ENCODE measurements around the gene SLC16A13.
"Not testable (repeated sequence)": the region's sequence is repeated elsewhere in the genome, so short reads cannot be mapped to it uniquely, and the experiment has no call there.

Gene SLC16A13, protein sequence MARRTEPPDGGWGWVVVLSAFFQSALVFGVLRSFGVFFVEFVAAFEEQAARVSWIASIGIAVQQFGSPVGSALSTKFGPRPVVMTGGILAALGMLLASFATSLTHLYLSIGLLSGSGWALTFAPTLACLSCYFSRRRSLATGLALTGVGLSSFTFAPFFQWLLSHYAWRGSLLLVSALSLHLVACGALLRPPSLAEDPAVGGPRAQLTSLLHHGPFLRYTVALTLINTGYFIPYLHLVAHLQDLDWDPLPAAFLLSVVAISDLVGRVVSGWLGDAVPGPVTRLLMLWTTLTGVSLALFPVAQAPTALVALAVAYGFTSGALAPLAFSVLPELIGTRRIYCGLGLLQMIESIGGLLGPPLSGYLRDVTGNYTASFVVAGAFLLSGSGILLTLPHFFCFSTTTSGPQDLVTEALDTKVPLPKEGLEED

DNA sequence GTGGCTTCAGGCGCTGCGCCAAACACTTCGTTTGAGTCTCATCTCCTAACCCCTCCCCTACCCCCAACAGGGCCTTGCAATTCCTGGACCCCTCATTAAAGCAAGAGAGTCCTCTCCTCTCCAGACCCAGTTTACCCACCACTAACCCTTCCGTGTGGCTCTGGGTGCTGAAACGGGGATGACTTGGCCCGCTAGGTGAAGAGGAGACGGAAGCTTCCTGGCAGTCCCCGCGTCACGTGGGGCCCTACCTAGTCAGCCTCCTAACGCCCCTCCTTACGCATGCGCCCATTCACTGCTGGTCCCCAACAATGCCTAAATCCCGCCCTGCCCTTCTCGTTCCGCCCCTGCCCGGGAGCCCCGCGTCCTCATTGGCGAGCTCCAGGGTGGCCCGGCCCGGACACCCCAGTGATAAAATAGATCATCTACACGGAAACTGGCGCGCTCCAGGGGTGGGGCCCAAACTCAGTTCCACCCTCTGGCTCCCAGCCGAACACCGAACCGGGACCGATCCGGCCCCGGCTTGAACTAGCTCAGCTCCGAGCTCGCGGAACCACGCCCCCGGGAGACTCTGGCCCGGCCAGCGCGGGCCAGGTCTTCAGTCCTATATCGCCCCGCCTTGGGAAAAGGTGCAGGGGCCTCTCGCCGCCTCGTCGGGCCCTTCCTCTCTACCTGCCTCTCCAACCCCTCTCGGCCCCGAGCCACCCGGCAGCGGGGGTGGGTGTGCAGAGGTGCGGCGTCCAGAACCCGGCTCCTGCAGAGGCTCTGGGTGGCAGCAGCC lies at the start of gene SLC16A13:
SLC16A13 (plus strand) TSS at position 425 of the 778 bp plus-strand sequence. CDS start 368 bp downstream, outside the sequence.
- DNase-seq = peak; percentile 99

DNA sequence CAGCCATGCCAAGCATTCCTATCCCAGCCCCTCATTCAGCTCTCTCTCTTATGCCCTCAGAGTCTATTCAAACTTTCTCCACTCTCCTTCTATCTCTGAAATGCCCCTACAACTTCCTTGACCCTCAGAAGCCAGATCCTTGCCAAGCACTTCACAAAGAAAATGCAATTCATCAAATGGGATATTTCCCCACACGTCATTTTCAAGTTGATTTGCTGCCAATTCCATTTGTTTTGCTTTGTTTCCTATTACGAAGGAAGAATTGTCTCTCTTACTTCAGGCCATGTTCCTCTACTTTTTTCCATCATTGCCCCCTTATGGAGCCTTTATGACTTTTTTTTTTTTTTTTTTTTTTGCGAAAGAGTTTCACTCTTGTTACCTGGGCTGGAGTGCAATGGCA lies 49.1 kb upstream of the SLC16A13 start:
- DNase-seq = no peak

DNA sequence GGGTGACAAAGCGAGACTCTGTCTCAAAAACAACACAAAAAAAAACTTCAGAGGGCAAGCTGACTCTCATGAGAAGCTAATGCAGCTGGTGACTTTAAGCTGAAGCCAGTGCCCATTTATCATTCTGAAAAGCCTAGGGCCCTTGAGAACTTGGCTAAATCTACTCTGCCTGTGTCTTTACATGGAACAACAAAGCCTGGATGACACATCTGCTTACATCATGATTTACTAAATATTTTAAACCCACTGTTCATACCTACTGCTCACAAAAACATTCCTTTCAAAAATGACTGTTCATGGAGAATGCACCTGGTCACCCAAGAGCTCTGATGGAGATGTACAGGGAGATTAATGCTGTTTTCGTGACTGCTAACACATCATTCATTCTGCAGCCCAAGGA lies 46.0 kb upstream of the SLC16A13 start:
- no peak for DNase-seq

DNA sequence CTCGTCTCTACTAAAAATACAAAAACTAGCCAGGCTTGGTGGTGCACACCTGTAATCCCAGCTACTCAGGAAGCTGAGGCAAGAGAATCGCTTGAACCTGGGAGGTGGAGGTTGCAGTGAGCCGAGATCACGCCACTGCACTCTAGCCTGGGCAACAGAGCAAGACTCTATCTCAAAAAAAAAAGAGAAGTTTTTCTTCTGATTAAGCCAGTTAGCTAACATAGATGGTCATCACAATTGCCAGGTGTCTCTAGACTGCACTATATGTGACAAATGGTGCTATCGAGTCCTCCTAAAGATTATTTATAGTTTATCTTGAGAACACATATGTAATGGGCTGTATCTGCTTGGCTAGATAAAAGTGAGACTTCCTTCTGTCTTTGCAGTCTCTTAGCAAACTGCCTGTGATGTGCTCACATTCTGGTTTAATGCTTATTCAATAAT lies 42.2 kb upstream of the SLC16A13 start:
- not testable (repeated sequence) for DNase-seq

DNA sequence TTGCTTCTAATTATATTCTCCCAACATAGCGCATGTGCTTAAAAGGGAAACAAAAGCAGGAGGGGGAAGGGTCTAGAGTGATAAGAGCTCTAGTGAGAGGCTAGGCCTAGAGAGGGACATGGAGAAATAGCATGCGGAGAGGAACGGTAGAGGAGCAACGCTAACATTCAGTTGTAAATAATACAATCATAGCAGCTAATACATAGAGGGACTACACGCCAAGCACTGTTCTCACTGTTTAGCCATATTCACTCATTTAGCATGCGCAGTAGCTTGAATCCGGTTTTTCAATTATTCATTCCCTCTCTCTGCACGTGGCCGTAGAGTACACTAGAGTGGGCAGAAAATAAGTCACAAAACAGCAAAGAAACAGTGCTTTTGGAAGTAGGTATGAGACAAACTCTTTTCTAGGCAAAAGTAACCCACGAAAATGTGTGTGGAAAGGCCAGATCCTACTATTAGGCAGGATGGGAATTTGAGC lies 41.7 kb upstream of the SLC16A13 start:
- DNase-seq = no peak

DNA sequence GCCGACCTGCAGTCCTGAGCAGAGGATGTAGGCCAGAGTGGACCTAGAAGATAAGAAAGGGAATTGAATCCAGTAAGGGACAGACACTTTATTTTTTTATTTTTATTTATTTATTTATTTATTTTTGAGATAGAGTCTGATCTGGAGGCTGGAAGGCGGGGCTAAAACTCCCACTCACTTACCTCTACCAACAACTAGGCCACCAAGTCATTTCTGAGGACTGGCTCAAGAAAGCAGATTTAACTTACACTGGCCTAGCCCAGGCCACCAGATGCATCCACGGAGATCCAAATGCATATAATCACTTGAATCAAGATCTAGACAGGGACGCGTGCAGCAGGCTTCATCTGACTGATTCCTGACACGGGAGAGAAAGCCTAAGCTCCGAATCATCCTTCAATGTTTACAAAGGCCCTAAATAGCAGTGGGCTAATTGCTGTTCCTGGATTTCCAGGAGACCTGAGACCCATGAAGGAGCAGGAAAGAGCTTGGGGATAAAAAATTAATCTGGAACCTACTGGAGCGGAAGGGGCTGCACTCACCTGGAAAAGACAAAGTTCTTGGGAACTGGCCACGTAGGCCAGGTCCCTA lies 41.1 kb upstream of the SLC16A13 start:
- DNase-seq = no peak

DNA sequence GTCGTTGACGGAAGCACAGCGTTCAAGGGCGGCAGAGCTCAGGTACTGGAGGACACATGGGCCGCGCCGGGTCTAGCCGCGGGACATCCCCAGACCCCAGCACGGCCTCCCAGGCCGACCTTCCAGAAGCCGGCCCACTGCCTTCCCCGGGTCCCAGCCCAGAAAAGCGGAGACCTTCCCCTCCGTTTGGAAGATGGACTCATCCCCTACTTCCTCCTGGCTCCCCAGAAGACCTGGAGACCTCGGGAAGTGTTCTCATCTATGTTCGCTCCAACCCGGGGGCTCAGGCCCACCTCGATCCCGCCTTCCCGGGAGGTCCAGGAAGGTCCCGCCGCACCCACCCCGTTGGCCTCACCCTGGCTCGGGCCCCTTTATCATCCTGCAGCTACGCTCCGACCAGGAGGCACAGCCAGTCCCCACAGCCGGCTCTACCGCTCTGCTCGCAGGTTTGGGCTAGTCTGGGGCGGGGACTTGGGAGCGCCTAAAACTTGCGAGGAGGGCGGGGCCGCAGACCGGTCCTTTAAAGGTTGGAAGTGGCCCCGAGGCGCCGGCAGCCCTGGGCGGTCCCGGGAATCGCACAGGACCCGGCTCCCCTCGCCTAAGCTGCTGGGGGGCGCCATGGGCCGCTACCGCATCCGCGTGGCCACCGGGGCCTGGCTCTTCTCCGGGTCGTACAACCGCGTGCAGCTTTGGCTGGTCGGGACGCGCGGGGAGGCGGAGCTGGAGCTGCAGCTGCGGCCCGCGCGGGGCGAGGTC lies 40.1 kb upstream of the SLC16A13 start, which contains the start of gene ALOX12:
ALOX12 (plus strand) TSS at position 550 of the 756 bp plus-strand sequence; CDS start at position 619, 69 bp downstream.
- DNase-seq = no peak

DNA sequence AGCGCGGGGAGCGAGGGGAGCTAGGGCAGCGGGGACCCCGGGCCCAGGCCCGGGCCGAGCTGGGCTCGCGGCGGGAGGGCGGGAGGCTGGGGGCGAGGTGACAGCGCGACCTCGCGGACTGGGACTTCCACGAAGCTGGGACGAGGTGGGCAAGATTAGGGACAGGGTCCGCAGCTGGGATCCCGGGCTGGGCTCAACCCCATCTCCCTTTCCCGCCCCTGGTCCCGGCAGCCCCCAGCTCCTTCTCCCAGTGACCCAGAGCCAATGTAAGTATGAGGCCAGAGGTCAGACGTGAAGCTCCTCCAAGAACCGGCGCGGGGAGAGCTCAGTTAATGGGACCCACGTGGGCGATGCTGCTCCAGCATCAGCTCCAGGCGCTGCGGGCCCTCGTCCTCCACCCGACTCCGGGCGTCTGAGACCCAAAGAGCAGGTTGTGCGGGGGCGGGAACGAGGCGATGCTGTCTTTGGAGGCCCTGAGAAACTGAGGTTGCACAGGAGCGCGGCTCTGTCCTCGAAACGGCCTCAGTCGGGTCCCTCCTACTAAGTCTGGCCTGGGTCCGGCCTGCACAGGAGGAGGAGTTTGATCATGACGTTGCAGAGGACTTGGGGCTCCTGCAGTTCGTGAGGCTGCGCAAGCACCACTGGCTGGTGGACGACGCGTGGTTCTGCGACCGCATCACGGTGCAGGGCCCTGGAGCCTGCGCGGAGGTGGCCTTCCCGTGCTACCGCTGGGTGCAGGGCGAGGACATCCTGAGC lies 39.4 kb upstream of the SLC16A13 start:
- no peak for DNase-seq

DNA sequence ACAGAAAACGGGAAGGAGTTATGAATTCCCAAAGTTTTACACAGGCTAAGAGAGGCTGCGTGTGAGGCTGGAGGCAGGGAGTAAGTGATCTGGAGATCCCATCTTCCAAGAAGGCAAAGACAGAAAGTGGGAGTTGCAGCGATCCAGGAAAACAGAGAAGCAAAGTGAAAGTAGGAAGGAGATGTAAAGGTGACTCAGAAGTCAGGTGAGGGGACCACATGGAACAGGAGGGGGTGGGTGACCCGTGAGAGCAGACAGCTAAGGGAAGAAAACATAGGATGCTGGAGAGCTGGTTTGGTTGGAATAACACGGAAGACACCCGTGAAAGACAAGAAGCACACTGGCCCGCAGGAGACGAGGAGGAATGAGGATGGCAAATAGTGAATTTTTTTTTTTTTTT lies 38.6 kb upstream of the SLC16A13 start:
- DNase-seq = no peak

DNA sequence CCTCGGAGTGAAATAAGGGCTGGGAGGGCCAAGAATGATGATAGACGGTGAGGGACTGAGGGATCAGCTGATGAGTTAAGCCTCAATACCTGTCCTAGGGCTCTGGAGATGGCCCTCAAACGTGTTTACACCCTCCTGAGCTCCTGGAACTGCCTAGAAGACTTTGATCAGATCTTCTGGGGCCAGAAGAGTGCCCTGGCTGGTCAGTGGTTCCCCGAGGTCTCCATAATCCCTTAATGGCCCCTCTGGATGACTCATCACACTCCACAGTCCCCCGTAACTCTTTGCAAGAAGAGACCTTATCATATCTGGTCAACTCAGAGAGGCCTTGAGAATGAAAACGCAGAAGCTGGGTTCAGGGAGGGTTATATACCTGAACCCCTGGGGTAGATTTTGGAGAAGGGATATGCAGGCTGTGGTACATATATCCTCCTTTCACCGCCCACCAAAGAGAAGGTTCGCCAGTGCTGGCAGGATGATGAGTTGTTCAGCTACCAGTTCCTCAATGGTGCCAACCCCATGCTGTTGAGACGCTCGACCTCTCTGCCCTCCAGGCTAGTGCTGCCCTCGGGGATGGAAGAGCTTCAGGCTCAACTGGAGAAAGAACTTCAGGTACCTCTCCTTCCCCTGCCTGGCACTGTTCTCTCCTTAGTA lies 36.8 kb upstream of the SLC16A13 start:
- no peak for DNase-seq

DNA sequence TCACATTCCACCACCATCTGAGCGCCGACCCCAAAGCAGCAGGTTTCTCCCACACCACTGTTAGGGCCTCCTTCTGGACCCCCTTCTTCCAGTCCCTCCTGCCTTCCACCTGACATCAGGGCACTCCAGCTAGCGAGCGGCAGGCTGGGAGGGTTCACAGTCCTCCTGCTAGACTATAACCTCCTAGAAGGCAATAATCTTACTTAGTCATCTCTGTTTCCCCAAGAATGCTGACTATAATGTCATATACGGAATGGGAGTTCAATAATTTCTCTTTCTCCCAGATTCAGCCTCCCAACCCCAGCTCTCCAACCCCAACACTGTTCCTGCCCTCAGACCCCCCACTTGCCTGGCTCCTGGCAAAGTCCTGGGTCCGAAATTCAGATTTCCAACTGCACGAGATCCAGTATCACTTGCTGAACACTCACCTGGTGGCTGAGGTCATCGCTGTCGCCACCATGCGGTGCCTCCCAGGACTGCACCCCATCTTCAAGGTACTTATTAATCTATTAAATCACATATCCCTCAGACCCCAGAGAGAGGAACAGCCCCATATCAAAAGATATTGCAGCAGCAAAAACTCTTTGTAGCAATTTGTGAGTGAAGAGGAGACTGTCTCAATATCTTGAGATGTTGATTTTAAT lies 34.4 kb upstream of the SLC16A13 start:
- DNase-seq = peak; percentile 50

DNA sequence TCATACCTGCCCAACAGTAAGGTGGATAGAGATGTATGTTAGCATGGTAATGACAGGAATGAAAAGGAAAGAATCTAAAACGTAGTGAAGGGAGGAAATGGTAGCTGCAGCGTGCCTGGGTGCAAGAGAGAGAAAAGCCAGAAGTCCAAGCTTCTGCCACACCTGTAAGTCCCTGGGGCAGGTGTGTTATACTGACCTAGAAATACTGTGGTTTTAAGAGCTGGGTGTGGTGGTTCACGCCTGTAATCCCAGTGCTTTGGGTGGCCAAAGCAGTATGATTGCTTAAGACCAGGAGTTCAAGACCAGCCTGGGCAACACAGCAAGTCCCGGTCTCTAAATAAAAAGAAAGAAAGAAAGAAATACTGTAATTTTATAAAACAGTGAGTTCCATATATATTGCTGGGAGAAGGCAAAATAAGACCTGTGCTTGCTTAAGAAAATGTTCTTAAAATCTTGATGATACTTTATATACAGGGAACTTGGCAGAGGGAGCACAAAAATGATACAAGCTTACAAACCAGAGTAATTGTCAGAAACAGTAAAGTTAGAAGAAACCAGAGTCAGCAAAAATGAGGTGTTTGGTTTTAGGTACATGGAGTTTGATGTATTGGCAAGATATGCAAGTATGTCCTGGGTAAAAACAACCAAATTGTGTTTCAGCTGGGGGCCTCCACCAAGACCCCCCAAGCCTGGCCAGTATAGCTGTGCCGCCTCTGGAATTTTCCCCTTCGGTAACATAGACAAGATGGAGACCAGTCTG lies 33.3 kb upstream of the SLC16A13 start:
- DNase-seq = no peak

DNA sequence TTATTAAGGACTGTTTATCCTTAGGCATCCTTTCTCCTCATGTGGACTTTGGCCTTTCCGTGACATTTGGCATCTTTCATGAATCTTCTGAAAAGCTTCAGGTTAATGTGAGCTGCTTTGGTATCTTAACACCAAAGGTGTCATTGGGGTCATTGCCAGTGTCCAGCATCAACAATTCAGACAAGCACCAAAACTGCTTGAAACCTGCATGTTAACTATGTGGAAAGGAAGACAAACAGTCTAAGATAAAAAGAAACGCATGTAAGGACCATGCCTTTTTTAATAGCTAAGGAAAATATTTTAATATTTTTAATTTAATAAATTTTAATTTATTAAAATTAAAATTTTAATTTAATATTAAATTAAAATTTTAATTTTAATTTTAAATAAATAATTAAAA lies 32.1 kb upstream of the SLC16A13 start:
- DNase-seq = no peak

DNA sequence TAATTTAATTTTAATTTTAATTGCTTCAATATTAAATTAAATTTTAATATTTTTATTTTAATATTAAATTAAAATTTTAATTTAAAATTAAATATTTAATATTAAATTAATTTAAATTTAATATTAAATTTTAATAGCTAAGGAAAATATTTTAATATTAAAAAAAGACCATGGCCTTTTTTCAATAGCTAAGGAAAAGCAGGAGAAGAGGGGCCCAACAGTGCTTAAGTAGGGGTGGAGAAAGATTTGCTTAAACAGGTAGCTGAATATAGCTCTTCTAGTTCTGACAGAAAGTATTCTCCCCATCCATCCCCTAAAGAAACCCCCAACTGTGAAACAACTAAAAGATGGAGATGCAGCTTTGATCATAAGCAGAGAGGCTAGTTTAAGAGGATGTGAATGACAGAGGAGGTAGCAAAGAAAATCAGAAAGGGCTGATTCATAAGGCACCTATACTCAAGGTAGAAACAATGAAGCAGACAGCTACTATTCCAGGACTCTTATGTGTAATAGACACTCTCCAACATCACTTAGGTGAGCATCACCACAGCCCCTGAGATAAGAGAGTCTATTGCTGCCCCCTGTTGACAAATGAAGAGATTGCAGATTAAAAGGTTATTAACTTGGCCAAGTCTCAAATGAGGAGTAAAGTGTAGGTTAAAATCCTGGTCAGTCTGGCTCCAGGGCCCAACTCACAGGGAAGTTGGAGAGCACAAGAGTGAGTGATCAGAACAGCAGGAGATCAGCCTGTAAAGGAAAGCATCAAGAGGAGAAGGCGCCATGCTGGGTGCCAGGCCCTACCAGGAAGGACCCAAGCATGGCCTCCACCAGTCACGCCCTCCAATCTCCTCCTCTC lies 31.2 kb upstream of the SLC16A13 start:
- DNase-seq = peak; percentile 85

DNA sequence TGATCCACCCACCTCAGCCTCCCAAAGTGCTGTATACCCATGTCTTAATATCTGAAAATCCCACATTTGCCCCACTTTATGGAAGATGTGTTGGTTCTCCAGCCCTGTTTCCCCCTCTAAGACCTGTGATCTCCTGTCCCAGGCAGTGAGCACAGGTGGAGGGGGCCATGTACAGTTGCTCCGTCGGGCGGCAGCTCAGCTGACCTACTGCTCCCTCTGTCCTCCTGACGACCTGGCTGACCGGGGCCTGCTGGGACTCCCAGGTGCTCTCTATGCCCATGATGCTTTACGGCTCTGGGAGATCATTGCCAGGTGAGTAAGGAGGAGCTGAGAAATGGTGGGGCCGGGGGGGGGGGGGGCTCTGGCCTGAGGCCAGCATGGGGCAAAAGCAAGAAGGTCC lies 30.1 kb upstream of the SLC16A13 start:
- no peak for DNase-seq

DNA sequence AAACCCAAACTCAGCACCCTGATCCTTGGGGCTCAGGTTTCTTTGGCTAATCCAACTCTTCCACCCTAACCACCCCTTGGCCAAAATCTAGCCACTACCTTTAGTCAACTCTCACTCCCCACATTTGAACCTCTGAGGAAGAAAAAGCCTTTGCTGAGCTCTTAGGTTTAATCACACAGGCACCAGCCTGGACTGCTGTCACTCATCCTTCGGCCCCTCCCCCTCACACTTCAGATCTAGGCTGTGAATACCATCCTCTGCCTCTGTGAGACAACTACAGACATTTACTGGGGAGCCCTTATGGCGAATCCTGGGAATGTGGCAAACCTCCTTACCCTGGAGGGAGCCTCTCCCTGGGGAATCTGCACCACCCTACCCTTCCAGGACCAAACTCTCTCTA lies 28.7 kb upstream of the SLC16A13 start:
- DNase-seq = no peak

DNA sequence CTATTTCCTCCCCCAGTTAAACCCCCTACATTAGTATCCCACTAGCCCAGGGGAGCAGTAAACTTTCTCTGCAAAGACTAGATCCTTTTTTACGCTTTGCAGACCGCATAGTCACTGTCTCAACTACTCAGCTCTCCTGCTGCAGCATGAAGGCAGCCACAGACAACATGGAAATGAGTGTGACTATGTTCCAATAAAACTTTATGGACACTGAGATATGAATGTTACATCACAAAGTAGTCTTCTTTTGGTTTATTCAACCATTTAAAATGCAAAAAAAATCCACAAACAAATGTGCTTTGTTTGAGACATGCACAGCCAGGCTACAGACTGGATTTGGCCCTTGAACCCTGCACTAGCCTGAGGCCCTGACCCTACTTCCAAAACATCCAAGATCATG lies 25.3 kb upstream of the SLC16A13 start:
- no peak for DNase-seq

DNA sequence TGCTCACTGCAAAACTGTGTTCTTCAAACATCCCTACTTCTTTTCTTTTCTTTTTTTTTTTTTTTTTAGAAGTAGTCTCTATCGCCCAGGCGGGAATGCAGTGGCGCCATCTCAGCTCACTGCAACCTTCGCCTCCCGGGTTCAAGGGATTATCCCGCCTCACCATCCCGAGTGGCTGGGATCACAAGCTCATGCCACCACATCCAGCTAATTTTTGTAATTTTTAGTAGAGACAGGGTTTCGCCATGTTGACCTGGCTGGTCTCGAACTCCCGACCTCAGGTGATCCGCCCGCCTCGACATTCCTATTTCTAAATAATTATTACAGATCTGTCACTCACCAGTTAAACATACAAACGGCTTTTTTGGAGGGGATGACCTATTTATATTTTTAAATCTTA lies 24.4 kb upstream of the SLC16A13 start:
- no peak for DNase-seq

DNA sequence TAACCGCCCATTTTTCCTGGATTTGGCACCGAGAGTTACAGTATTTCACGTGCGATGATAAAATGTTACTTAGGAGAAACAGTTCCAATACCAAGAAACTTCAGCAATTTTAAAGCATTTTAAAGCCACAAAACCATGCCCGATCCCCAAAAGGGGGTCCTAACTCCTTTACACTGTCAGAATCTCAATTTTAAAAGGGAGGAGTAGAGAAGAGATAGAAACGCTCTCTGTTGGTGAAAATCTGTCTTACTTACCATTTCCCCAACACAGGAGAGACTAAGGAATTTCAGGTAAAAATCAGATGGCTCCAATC lies 23.9 kb upstream of the SLC16A13 start:
- DNase-seq = no peak
